Activated CD8-positive, alpha-beta memory T cell treated with anti-CD3 and anti-CD28 coated beads, Interleukin-2, amount 50 U/mL, for 24 hours (primary cell): ENCODE measurements around the gene RABAC1.

Experiments
- DNase-seq: peaks from one replicate; pipeline ENCODE4 v3.0.0-alpha.2; 2020; ENCODE audit errors: extremely low read depth

Gene RABAC1

DNA sequence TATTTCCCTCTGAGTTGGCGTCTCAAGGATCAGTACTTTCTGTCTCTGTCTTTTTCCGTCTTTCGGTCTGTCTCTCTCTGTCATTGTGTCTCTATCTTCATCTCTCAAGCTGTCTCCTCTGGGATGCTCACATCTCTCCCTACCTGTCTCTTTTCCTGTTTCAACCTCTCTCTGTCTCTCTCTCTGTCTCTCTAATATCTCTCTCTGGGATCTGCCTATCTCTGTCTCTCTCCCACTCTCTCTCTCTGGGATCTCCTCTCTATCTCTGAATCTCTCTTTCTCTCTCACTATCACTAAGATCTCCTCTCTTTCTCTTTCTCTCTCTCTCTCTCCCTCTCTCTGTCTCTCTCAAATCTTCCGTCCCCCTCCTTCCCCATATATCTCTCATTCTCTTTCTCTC is 30.9 kb upstream of the RABAC1 start:
- DNase-seq = no peak

GRCh38 chr19:41988947-41989346 is 29.8 kb upstream of the RABAC1 start:
- no peak for DNase-seq

DNA sequence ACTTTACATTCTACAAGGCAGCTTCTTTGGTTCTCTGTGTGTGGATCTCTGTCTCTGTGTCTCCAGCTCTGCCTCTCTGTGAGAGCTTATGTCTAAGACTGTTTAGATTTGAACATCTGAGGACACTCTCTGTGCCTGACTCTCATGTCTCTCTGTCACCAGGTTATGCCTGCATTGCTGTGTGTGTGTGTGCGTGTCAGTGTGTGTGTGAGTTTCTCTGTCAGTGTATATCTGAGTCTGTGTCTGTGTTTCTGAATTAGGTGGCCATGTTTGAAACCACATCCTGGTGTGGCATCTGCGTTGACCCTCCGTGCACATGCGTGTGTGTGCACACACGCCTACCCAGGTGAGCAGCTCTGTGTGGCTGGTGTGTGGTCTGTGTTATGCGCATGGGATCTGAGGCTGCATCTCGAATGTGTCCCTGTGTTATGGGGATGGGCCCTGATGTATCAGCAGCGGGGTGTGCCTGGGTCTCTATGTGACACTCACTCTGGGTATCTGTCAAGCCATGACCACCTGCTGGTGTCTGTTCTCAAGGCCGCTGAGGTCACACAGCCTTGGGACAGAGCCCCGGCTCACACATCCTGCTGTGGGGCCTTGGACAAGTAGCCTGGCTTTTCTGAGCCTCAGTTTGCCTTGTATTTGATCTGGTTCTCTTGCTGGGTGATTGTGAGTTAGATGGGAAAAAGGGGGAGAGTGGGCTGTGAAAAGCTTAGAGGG is 28.2 kb upstream of the RABAC1 start:
- DNase-seq = no peak

GRCh38 chr19:41984961-41985360 is 25.8 kb upstream of the RABAC1 start:
- no peak for DNase-seq

GRCh38 chr19:41981724-41982123 is 22.6 kb upstream of the RABAC1 start:
- no peak for DNase-seq

DNA sequence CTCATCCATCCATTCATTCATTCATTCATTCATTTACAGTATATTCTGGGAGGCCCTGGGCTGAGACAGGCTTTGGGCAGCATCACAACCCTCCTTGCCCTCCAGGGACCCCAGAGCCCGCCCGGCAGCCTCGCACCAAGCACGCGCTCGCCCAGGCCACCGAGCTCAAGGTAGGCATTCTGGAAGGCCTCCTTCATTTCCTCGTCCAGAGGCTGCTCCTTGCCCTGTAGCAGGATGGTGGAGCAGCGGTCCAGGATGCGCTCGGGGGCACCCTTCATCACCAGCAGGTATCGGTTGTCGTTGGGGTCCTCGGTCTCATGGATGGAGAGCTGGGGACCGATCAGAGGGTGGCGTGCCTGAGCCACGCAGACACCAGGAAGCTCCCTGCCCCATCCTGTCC is 19.3 kb upstream of the RABAC1 start:
- DNase-seq = no peak

DNA sequence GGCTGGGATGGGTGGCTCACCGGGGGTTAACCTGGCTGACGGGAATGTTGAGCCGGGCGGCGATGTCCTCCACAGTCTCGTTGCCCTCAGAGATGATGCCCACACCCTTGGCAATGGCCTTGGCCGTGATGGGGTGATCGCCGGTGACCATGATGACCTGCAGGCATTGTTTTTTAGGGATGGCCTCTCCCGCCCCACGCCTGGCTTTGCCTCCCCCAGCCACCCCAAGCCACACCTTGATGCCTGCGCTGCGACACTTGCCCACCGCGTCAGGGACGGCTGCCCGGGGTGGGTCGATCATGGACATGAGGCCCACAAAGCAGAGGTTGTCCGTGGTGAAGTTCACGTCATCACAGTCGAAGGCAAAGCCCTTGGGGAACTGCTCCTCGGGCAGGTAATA is 18.8 kb upstream of the RABAC1 start:
- no peak for DNase-seq

DNA sequence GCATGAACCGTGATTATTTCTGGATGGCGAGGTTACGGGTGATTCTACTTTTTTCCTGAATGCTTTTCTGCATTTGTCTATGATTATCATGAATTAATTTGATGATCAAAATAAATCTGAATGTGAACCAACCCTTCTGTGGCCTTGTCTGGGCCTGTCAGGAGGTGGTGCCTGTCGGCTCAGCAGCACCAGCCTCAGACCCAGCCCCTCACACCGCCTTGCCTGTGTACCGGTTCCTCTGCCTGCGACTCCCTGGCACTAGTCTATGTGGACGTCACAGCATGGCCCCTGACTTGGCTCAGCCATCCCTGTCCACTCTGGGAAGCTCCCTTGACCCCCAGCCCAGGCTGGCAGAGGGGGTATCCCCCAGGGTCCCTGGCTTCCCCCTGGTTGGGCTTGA is 15.5 kb upstream of the RABAC1 start:
- no peak for DNase-seq

- no peak for DNase-seq
These were observed 12.2 kb upstream of the RABAC1 start for GRCh38 chr19:41971363-41971762.

GRCh38 chr19:41969772-41970458 is 10.8 kb upstream of the RABAC1 start:
- DNase-seq = no peak

DNA sequence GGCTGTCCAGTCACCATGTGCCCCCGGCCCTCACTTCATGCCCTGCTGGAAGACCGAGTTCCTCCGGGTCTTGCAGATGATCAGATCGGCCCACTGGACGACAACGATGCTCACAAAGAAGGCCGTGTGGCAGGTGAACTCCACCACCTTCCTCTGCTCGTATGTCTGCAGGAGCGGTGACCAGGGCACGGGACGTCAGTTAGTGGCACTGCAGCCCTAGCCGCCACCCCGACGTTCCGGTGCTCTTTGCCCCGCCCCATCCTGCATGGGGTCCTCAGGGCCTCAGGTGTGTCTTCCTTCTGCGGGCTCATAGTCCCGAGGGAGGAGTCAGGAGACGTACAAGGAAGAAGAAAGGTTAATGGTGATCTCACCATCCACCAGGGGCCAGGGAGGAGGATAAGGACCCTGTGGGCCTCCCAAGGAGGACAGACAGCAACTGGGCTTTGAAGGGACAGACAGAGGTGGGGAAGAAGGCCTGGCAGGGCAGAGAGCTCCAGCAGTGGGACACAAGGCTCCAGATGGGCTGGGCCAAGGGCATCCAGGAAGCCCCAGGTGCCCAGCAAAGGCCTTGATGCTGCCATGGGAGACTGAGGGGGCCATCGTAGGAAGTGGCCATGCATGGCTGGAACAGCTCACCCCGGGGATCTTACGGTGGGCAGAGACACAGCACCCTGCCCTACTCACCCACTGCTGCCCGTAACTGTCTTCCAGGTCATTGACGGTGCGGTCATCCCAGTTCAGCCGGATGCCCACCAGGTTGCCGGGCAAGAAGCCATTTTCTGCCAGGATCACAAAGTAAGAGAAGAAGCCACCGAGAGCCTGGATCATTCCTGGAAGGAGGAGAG is 9.9 kb upstream of the RABAC1 start:
- no peak for DNase-seq

DNA sequence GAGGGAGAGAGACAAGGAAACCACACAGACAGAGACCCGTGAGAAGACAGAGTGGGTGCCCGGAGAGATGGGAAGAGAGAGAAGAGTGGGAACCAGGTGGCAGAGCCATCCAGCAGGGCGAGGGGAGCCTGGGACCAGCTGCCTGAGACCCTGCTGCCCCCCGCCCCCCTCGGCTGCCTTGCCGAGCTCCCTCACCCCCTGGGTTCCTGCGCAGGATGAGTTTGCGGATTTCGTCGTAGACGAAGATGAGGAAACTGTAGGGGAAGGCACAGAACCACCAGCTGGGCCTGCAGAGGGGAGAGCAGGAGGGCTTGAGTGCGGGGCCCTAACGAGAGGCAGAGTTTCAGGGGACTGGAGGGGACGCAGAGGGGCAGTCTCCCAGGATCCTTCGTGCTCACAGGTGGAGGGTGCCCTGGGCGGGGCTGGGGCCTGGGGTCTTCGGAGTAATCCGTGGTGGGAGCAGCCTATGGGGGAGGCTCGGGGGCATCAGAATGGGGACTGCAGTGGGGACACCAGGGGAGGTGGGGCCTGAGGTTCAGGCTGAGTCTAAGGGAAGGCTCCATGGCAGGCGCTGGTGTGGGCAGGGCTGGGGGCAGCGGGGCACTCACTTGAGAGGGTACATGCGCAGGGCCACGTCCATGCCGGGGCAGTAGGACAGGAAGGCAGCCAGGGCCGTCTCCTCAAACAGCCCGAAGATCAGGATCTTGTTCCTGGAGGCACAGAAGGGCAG is 8.1 kb upstream of the RABAC1 start:
- no peak for DNase-seq

GRCh38 chr19:41965106-41965505 is 6.0 kb upstream of the RABAC1 start:
- no peak for DNase-seq

DNA sequence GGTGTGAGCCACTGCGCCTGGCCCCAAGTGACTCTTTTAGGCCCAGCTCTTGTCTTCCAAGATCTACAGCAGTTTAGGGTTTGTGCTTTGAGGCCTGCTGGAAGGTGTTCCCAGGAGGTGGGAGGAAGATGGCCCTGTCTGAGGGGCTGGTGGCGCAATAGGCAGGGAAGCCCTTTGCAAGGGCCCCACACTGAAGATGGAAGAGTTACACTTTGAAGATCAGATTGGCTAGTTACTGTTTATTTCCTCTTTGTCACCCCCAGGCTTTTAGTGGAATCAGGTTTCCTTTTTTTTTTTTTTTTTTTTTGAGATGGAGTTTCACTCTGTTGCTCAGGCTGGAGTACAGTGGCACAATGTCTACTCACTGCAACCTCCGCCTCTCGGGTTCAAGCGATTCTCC is 1.9 kb upstream of the RABAC1 start:
- no peak for DNase-seq

GRCh38 chr19:41958367-41959055 is 610 bp downstream of the RABAC1 start:
- DNase-seq = peak; percentile 49

- no peak for DNase-seq
These were observed 1.2 kb downstream of the RABAC1 start for GRCh38 chr19:41957838-41958366.

- DNase-seq = no peak
These were observed 1.8 kb downstream of the RABAC1 start for GRCh38 chr19:41957161-41957837.

DNA sequence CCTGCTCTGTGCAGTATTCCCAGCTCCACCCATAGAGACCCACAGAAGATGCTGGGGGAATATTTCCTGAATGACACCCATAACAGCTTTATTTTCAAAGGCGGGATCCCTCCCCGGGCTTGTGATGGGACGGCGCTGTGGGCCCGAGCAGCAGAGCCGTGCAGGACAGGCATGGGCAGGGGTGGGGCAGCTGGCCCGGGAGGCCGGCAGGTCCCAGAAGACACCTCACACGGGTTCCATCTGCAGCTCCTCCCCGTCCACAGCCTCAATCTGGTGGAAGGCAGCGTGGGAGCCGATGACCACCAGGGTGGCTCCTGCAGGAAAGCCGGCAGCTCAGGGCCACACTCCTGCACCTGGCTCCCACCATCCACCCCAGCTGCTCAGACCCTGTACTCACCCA is 2.5 kb downstream of the RABAC1 start:
- DNase-seq = no peak

DNA sequence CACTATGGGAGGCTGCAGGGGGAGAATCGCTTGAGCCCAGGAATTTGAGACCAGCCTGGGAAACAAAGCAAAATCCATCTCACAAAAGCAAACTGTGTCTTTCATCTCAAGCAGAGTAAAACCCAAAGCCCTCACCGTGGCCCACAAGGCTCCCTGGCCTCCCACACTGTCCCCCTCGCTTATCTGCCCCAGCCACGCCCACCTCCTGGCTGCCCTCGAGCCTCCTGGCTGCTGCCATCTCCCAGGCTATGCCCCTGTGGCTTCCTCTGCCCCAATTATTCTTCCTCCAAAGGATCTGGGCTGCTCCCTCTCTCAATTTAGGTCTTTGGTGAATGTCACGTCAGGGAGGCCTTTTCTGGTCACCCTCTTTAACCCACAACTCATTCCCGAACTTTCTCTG is 3.6 kb downstream of the RABAC1 start:
- no peak for DNase-seq

DNA sequence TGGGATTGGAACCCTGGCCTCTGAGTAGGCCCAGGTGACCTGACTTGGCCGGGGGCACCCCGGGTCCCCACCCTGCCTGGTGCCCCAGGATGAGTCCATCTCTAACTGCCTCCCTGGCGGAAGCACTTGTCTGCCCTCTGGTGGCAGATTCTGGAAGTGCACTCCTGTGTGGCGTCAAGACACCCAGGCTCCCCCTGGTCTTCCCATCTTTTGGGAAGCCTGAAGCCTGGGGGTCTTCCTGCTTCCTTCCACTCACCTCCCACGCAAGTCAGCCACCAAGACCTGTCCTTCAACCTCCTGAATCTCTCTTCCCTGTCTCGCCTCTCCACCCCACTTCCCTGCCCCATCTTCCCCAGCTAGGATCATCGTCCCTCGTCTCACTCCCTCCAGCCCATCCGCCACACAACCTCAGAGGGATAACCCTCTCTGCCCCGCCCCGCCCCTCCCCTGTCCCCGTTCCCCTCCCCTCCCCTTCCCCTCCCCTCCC is 7.4 kb downstream of the RABAC1 start:
- peak; percentile 76 for DNase-seq
